Measurements from ENCODE around the gene CEP85L.
A peak's percentile ranks its signal among the peaks of the same experiment; 100 is the strongest.

The CEP85L gene

GRCh38 chr6:118620202-118620601 is 31.2 kb downstream of the CEP85L start:
- no peak for DNase-seq (ENCODE audit: low read depth)

- DNase-seq (ENCODE audit: low read depth): no peak
These were observed 32.6 kb downstream of the CEP85L start for GRCh38 chr6:118618676-118619377.

- no peak for DNase-seq (ENCODE audit: low read depth)
These were observed 34.0 kb downstream of the CEP85L start for GRCh38 chr6:118617417-118617816.

- DNase-seq (ENCODE audit: low read depth): no peak
These were observed 40.1 kb downstream of the CEP85L start for GRCh38 chr6:118611334-118611733.

- DNase-seq (ENCODE audit: low read depth): no peak
These were observed 44.5 kb downstream of the CEP85L start for GRCh38 chr6:118606858-118607257.

GRCh38 chr6:118606268-118606667 is 45.1 kb downstream of the CEP85L start:
- no peak for DNase-seq (ENCODE audit: low read depth)

GRCh38 chr6:118603372-118603771 is 48.0 kb downstream of the CEP85L start:
- no peak for DNase-seq (ENCODE audit: low read depth)

- no peak for DNase-seq (ENCODE audit: low read depth)
These were observed 49.1 kb downstream of the CEP85L start for GRCh38 chr6:118602300-118602699.

- DNase-seq (ENCODE audit: low read depth): no peak
These were observed 53.1 kb downstream of the CEP85L start for GRCh38 chr6:118598324-118598723.

- no peak for DNase-seq (ENCODE audit: low read depth)
These were observed 53.8 kb downstream of the CEP85L start for GRCh38 chr6:118597636-118598035.

GRCh38 chr6:118596774-118597320 is 54.5 kb downstream of the CEP85L start:
- DNase-seq (ENCODE audit: low read depth): no peak

GRCh38 chr6:118594877-118595276 is 56.5 kb downstream of the CEP85L start:
- no peak for DNase-seq (ENCODE audit: low read depth)

- no peak for DNase-seq (ENCODE audit: low read depth)
These were observed 59.5 kb downstream of the CEP85L start for GRCh38 chr6:118591897-118592296.

GRCh38 chr6:118589649-118590365 is 61.6 kb downstream of the CEP85L start:
- DNase-seq (ENCODE audit: low read depth): no peak

GRCh38 chr6:118589186-118589585 is 62.2 kb downstream of the CEP85L start:
- DNase-seq (ENCODE audit: low read depth): no peak

GRCh38 chr6:118588626-118589025 is 62.8 kb downstream of the CEP85L start:
- DNase-seq (ENCODE audit: low read depth): no peak

- no peak for DNase-seq (ENCODE audit: low read depth)
These were observed 64.5 kb downstream of the CEP85L start for GRCh38 chr6:118586746-118587485.

GRCh38 chr6:118584911-118585310 is 66.5 kb downstream of the CEP85L start:
- no peak for DNase-seq (ENCODE audit: low read depth)

- peak; percentile 46 for DNase-seq (ENCODE audit: low read depth)
These were observed 69.9 kb downstream of the CEP85L start for GRCh38 chr6:118581489-118581959.

GRCh38 chr6:118580585-118581419 is 70.6 kb downstream of the CEP85L start:
- peak; percentile 63 for DNase-seq (ENCODE audit: low read depth)

- no peak for DNase-seq (ENCODE audit: low read depth)
These were observed 71.6 kb downstream of the CEP85L start for GRCh38 chr6:118579786-118580185.

GRCh38 chr6:118578617-118579016 is 72.8 kb downstream of the CEP85L start:
- DNase-seq (ENCODE audit: low read depth): no peak

Measured in non-pigmented ciliary epithelial cell (primary cell).